HG03521 (cell line): Measurements from ENCODE around the gene ADAMTS9.

Experiments used
- ATAC-seq: cut with Tn5 transposase; IDR thresholded peaks from one replicate; pipeline ENCODE4 v1.9.1; 2021; ENCODE audit warnings: mild to moderate bottlenecking, moderate library complexity; ENCODE audit not compliant: unreplicated experiment

Gene ADAMTS9, protein sequence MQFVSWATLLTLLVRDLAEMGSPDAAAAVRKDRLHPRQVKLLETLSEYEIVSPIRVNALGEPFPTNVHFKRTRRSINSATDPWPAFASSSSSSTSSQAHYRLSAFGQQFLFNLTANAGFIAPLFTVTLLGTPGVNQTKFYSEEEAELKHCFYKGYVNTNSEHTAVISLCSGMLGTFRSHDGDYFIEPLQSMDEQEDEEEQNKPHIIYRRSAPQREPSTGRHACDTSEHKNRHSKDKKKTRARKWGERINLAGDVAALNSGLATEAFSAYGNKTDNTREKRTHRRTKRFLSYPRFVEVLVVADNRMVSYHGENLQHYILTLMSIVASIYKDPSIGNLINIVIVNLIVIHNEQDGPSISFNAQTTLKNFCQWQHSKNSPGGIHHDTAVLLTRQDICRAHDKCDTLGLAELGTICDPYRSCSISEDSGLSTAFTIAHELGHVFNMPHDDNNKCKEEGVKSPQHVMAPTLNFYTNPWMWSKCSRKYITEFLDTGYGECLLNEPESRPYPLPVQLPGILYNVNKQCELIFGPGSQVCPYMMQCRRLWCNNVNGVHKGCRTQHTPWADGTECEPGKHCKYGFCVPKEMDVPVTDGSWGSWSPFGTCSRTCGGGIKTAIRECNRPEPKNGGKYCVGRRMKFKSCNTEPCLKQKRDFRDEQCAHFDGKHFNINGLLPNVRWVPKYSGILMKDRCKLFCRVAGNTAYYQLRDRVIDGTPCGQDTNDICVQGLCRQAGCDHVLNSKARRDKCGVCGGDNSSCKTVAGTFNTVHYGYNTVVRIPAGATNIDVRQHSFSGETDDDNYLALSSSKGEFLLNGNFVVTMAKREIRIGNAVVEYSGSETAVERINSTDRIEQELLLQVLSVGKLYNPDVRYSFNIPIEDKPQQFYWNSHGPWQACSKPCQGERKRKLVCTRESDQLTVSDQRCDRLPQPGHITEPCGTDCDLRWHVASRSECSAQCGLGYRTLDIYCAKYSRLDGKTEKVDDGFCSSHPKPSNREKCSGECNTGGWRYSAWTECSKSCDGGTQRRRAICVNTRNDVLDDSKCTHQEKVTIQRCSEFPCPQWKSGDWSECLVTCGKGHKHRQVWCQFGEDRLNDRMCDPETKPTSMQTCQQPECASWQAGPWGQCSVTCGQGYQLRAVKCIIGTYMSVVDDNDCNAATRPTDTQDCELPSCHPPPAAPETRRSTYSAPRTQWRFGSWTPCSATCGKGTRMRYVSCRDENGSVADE (N-terminal part only)

DNA sequence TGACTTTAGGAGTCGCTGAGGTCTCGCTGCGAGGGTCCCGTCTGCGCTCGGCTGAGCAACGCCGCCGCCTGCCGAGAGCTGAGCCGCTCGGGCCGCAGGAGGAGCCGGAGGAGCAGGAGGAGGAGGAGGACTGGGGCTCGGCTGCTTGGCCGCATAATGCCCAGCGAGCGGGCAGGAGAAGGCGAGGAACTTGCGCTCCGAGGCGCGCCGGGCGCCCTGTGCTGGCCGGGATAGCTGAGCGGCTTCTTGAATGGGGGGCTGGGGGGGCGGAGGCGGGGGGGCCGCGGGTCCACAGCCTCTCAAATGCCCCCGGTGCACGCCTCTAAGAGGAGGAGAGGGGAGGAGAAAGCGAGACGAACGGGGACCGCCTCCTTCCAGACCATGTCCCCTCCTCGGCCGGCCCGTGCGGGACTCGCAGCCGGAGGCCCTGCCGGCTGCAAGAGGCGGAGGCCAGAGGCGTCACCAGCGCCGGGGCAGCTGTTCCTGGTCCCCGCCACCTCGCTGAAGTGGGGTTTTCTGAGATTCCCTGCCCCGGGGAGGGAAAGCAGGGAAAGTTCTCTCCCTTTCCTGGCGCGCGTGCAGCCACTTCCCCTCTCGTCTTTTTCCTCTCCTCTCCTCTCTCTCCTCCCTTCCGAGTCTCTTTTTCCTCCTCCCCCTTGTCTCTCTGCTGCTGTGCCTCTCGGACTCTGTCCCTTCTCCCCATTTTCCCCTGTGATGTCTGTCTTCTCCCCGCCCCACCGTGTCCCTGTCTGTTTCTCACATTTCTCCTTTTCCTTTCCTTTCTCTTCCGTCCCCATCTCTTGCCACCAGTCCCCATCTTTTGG lies at the start of gene ADAMTS9:
Gene ADAMTS9 (minus strand): TSS at position 220 of the 824 bp plus-strand sequence. CDS start 343 bp downstream, outside the sequence.
- ATAC-seq = no peak

DNA sequence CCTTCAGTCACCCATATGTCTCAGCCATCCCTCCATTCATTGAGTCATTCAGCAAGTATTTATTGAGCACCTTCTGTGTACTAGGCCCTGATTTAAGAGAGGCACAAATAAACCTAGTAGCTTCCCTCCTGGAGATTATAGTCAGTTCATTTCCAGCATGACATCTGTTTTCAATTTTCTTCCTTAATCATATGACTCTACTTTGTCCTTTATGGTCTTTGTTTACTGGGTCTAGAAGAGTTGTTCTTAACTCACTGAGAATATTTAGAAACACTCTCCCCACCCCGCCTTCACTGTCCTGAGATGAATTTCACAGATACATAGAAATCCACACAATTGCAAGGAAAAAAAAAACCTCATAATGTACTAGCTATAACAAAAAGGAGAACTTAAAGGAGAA lies 44.8 kb upstream of the ADAMTS9 start:
- ATAC-seq = no peak

- ATAC-seq = no peak
Observed at GRCh38 chr3:64730681-64731080, 42.9 kb upstream of the ADAMTS9 start.

- no peak for ATAC-seq
Observed at GRCh38 chr3:64728994-64729393, 41.2 kb upstream of the ADAMTS9 start.

GRCh38 chr3:64728428-64728827 lies 40.6 kb upstream of the ADAMTS9 start:
- no peak for ATAC-seq

DNA sequence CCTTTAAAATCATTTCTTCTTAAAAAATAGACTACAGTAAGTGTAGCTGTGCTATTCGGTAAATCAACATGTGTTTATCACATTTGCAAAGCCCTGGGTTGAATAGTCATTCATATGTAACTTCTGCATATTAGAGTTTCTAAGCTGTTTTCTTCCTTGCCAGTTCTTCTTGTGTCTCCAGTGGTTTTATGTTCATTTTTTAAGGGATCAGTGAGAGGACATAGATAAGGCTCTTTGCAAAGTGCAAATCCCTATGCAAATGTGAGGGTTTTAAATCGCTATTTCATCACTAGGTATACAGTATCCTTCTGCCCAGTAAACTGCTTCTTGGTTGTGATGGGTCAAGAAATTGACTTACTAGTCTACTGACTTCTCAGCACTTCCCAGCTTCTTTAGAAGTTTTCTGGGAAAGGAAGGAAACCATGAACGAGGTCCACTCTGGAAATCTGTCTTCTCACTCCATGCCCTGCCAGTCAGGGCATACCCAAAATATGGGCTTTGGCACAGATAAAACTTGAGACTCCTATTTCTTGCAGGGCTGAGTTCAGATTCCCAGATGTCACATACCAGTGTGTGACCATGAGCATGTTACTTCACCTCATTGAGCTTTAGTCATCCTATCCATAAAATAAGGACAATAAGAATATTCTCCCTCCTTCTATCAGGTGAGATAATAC lies 38.8 kb upstream of the ADAMTS9 start:
- ATAC-seq = no peak

DNA sequence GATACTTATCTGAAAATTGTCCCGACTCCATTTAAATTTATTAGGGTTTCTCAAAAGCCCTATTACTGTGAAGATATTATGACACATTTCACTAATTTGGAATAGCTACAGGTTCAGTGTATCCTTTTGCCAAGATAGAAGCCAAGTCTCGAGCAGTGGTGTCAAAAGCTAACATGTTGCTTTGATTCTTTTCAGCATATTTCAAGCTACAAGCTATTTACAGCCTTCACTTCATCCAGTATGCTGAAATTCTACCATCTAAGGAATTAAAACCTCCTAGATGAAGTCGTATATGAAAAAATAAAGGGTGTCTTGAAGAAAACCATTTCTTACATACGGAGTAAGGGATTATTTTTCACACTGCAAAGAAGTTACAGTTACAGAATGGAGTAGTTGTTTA lies 31.2 kb upstream of the ADAMTS9 start:
- ATAC-seq = no peak

DNA sequence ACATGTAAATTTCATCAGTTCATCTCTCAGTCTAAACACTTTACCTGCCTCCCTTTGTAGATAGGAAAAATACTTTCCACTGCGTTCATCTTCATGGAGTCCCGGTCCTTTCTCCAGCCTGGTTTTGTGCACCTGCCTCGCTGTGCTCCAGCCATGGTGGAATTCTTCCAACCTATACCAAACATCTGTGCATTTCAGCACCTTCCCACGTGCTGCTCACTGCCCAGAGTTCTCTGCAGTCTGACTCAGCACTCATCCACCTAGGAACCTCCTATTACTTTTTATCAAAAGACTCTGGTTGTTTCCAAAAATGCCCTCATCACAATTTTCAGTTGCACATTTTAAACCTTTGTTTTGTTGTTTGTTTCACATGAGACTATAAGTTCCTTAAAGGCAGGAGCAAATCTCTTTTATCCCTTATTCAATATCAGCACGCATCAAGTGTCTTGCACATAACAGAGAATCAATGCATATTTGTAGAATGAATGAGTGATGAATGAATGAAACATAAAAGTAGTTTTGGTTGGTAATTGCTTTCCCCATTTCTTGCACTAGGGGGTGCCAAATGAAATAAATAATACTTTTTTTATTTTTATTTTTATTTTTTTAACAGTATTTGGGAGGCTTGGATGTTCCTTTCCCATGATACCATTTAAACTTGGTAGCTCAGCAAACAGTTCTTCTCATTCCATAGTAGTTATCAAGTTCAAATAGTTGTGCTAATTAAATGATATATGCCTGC lies 30.2 kb upstream of the ADAMTS9 start:
- ATAC-seq = no peak

DNA sequence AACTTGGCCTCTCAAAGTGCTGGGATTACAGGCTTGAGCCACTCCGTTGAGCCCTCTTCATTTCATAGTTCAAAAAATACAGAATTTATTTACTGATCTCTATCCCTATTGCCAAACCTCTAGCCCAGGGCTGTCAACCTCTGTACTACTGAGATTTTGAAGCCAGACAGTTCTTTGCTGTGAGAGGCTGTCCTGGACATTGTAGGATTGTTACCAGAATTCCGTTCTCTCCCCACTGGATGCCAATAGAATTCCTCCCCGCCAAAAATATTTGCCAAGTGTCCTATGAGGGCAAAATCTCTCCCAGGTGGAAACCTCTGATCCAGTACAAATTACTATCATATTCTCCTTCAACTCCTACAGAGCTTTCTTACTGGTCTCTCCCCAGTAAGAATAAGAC lies 29.6 kb upstream of the ADAMTS9 start:
- ATAC-seq = no peak

DNA sequence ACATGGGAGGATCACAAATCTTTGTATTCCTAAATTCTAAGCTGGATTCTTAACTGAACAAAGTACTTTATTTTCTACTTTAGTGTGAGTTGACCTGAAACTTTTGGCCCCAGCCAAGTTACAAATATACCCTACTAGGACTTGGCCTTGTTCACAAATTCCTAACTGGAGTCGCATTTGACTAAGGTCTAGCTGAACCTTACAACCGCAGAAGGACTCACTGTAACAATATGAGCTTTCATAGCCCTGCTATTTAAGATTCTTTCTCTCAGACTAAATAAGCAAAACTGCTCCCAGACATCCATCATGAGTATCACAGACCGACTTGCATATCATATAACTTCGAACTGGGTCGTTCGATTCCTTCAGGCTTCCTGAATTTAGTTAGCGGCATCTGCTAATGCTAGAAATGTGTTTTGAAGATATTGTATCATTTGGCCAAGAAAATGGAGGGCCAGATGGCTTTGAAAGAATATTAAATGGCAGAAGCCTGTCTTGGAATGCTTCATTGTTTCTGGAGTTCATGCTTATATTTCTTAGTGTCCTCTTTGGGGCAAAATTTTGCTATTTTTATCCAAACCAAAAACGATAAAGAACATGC lies 28.4 kb upstream of the ADAMTS9 start:
- no peak for ATAC-seq

DNA sequence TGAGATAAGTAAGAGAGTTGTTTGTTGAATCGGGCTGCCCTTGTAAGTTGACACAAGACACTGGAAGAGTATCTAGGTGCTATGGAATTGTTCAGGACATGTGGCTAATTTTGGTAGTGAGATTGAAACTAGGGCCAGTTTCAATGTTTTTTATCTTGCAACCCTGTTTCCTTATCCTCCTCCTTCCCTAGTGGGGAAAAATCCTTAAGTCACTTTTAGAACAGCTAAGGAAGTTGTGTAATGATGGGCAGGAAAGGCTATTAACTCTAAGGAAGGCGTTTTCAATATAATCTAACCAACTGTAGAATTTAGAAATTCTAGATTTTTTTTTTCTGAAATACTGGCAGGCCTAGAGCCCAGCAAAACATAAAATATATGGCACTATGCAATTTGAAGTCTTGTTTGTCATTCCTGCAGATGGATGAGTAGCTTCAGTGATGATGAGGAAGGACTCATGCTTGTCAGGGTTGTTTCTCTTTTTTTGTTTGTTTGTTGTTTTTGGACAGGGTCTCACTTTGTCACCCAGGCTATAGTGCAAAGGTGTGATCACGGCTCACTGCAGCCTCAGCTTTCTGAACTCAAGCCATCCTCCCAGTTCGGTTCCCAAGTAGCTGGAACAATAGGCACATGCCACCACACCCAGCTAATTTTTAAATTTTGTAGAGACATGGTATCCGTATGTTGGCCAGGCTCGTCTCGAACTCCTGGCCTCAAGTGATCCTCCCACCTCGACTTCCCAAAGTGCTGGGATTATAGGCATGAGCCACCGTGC lies 27.6 kb upstream of the ADAMTS9 start:
- no peak for ATAC-seq

DNA sequence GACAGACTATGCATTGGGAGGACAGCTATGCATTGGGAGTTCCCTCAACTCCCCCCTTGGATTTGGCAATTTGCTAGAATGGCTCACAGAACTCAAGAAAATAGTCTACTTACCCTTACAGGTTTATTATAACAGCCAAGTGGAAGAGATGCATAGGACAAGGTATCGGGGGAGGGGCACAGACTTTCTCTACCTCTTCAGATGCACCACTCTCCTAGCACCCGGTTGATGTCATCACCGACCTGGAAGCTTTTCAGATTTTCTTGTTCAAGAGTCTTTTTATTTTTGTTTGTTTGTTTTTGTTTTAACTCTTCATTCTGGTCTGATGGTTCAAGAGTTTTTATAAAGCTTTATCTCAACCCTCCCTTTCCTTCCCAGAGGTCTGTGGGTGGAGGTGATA lies 20.7 kb upstream of the ADAMTS9 start:
- no peak for ATAC-seq

- no peak for ATAC-seq
Observed at GRCh38 chr3:64705946-64706345, 18.1 kb upstream of the ADAMTS9 start.

GRCh38 chr3:64696896-64697295 lies 9.1 kb upstream of the ADAMTS9 start:
- no peak for ATAC-seq

DNA sequence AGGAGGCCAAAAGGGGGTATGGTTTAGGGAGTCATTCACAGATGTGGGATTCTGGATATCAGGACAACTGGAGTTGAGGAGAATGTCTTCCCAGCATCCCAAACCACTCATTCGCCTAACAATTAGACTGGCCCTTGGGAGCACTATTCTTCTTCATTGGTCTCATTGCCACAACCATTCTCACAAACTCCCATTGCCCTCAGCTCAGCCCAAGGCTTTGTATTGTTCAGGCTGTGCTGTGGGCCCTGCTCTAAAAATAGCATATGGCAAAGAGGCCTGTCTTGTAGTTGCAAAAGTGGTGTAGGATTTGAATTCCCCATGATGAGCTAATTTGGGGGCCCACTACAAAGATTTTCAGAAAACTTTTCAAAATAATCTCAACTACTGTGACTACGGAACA lies 6.3 kb upstream of the ADAMTS9 start:
- ATAC-seq = no peak

DNA sequence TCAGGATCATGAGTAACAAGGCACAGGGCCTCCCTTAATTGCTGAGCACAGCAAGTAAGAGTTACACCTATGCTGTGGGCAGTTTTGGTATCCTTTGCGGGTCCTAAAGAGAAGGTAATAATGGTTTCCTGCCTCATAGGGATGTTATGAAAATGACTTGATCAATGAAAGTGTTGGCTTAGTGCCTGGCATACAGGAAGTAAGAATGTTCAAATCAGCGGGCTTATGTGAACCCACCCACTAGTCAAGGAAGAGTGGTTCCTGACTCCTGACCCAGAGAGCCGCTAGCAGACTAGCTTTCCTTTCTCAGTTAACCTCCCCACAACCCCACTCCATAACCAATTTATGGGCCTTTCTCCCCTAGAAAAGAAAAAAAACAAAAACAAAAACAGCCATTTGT lies 5.2 kb upstream of the ADAMTS9 start:
- no peak for ATAC-seq

- ATAC-seq = no peak
Observed at GRCh38 chr3:64691051-64691450, 3.3 kb upstream of the ADAMTS9 start.
